ENCODE results near the gene PPCS.

The PPCS gene

DNA sequence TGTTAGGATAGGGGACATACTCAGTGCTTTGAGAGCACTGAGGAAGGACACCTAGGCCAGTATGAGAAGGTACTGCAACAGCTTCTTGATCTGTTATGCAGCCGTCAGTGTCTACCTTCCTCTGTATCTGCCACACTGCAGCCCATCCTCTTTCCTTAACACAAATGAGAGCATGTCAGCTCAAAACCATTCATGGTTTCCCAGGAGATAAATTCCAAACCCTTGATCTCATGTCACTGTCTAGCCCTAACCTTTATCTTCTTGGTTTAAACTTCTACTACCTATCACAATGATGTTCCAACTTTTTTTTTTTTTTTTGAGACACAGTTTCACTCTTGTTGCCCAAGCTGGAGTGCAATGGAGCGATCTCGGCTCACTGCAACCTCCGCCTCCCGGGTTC, 1.9 kb upstream of the PPCS start:
- ChIA-PET POLR2A (no interaction called here), CTCF (interaction anchor here (0.6 kb wide), 1 partner anchor 122 kb away, joined by 3 read pairs; no protein-coding TSS in a partner anchor)
- no peak for TF ChIP-seq ZNF785 (tag by site-specific recombination; IDR thresholded peaks at IDR 0.05)
- TF ChIP-seq, protein P1, sequence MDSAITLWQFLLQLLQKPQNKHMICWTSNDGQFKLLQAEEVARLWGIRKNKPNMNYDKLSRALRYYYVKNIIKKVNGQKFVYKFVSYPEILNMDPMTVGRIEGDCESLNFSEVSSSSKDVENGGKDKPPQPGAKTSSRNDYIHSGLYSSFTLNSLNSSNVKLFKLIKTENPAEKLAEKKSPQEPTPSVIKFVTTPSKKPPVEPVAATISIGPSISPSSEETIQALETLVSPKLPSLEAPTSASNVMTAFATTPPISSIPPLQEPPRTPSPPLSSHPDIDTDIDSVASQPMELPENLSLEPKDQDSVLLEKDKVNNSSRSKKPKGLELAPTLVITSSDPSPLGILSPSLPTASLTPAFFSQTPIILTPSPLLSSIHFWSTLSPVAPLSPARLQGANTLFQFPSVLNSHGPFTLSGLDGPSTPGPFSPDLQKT (IDR thresholded peaks at IDR 0.05; ENCODE audit: borderline replicate concordance, low read depth, low read length): no peak
- TF ChIP-seq OSR2 (tag by site-specific recombination; IDR thresholded peaks at IDR 0.05): no peak
- no peak for TF ChIP-seq ZNF394 (tag by site-specific recombination; IDR thresholded peaks at IDR 0.05; ENCODE audit: borderline replicate concordance)
- no peak for TF ChIP-seq ZNF48 (tag by site-specific recombination; IDR thresholded peaks at IDR 0.05)
- TF ChIP-seq WT1 (tag by site-specific recombination; IDR thresholded peaks at IDR 0.05): no peak
- TF ChIP-seq ZNF510 (tag by site-specific recombination; IDR thresholded peaks at IDR 0.05; ENCODE audit: insufficient replicate concordance): no peak
- TF ChIP-seq ZFHX2 (tag by site-specific recombination; conservative IDR thresholded peaks at IDR 0.05): no peak
- TF ChIP-seq, protein P2, sequence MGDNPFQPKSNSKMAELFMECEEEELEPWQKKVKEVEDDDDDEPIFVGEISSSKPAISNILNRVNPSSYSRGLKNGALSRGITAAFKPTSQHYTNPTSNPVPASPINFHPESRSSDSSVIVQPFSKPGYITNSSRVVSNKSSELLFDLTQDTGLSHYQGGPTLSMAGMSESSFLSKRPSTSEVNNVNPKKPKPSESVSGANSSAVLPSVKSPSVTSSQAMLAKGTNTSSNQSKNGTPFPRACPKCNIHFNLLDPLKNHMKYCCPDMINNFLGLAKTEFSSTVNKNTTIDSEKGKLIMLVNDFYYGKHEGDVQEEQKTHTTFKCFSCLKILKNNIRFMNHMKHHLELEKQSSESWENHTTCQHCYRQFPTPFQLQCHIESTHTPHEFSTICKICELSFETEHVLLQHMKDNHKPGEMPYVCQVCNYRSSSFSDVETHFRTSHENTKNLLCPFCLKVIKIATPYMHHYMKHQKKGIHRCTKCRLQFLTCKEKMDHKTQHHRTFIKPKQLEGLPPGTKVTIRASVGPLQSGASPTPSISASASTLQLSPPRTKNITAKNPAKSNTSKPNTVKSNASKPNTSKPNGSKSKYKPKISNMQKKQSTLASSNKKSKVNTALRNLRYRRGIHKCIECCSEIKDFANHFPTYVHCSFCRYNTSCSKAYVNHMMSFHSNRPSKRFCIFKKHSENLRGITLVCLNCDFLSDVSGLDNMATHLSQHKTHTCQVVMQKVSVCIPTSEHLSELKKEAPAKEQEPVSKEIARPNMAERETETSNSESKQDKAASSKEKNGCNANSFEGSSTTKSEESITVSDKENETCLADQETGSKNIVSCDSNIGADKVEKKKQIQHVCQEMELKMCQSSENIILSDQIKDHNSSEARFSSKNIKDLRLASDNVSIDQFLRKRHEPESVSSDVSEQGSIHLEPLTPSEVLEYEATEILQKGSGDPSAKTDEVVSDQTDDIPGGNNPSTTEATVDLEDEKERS (tag by site-specific recombination; IDR thresholded peaks at IDR 0.05): no peak
- TF ChIP-seq ZNF747 (tag by site-specific recombination; IDR thresholded peaks at IDR 0.05): no peak
- TF ChIP-seq ZNF830 (tag by site-specific recombination; IDR thresholded peaks at IDR 0.05; ENCODE audit: low read depth): no peak
- TF ChIP-seq, protein P3, sequence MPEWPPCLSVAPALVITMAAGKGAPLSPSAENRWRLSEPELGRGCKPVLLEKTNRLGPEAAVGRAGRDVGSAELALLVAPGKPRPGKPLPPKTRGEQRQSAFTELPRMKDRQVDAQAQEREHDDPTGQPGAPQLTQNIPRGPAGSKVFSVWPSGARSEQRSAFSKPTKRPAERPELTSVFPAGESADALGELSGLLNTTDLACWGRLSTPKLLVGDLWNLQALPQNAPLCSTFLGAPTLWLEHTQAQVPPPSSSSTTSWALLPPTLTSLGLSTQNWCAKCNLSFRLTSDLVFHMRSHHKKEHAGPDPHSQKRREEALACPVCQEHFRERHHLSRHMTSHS (tag by site-specific recombination; IDR thresholded peaks at IDR 0.05): no peak
- TF ChIP-seq ZNF133 (tag by site-specific recombination; IDR thresholded peaks at IDR 0.05): no peak
- no peak for TF ChIP-seq ZNF670 (tag by site-specific recombination; IDR thresholded peaks at IDR 0.05; ENCODE audit: low read depth)
- no peak for TF ChIP-seq ZBTB7A (tag by site-specific recombination; IDR thresholded peaks at IDR 0.05; ENCODE audit: low read depth)
- TF ChIP-seq YY1 (tag by site-specific recombination; IDR thresholded peaks at IDR 0.05): no peak
- TF ChIP-seq ZNF366 (tag by site-specific recombination; conservative IDR thresholded peaks at IDR 0.05): no peak
- TF ChIP-seq, protein P4, sequence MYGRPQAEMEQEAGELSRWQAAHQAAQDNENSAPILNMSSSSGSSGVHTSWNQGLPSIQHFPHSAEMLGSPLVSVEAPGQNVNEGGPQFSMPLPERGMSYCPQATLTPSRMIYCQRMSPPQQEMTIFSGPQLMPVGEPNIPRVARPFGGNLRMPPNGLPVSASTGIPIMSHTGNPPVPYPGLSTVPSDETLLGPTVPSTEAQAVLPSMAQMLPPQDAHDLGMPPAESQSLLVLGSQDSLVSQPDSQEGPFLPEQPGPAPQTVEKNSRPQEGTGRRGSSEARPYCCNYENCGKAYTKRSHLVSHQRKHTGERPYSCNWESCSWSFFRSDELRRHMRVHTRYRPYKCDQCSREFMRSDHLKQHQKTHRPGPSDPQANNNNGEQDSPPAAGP (tag by site-specific recombination; IDR thresholded peaks at IDR 0.05): no peak
- TF ChIP-seq, protein P5, sequence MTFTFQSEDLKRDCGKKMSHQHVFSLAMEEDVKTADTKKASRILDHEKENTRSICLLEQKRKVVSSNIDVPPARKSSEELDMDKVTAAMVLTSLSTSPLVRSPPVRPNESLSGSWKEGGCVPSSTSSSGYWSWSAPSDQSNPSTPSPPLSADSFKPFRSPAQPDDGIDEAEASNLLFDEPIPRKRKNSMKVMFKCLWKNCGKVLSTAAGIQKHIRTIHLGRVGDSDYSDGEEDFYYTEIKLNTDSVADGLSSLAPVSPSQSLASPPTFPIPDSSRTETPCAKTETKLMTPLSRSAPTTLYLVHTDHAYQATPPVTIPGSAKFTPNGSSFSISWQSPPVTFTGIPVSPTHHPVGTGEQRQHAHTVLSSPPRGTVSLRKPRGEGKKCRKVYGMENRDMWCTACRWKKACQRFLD (tag by site-specific recombination; IDR thresholded peaks at IDR 0.05): no peak
- TF ChIP-seq ZSCAN16 (tag by site-specific recombination; IDR thresholded peaks at IDR 0.05): no peak
- Histone ChIP-seq H3K9me3 (ENCODE audit: control insufficient read depth, insufficient read depth, low read depth, low read length) (no peaks in the 10 kb centered on the region), H3K27ac (ENCODE audit: extremely low read depth, low read depth, low read length) (no peak overlapping the region), H3K4me1 (ENCODE audit: control insufficient read depth, insufficient read depth, low read length) (0 out of 2 replicates have a peak, but pooled peaks cover 3% of the 10 kb centered on the region), H3K4me3 (ENCODE audit: low read depth, low read length) (no peak overlapping the region), H3K36me3 (ENCODE audit: control insufficient read depth in 2 of 2, insufficient read depth in 1 of 2, low read length in 2 of 2) (peaks cover 11 to 17% of the 10 kb centered on the region in 2 experiments)

Measured in HEK293 (cell line).